Uterus (tissue), 2 donors: ENCODE data around the gene MAGI3.

Experiments used
- POLR2A ChIP-seq, 2 donors: fragments of 450-650 bp; IDR thresholded peaks; one replicate each; pipeline ENCODE4 v1.6.1; 2016; ENCODE audit warnings: antibody characterized with exemption in 2 of 2, mild to moderate bottlenecking in 1 of 2, moderate library complexity in 1 of 2
- TF ChIP-seq, protein P1 (sequence below), 4 experiments: fragments of 200-600 bp in 2 of 4; fragments of 450-650 bp in 2 of 4; sonication (generic) in 2 of 4; IDR thresholded peaks; one replicate each; pipeline ENCODE4 v1.5.1; 2016 to 2019; ENCODE audit warnings: antibody characterized with exemption in 4 of 4, mild to moderate bottlenecking in 2 of 4, moderate library complexity in 1 of 4

DNA sequence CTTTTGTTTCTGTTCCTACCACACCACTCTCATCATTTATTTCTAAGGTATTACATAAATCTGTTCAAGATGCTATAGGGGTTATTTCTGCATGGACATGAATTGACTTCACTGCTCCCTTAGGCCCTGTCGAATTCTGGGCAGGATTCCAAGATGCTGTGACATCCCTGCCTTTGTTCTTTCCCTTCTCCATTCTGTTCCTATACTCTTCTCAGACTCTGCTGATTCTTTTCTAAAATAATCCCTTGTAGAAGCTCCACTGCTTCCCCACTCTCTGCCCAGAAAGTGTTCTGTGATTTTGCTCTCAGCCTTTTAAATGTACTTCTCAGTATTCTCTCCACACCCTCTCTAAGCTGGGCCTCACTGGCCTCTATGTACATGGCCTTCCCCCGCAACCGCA, 269.8 kb downstream of the MAGI3 start:
- TF ChIP-seq, protein P1, sequence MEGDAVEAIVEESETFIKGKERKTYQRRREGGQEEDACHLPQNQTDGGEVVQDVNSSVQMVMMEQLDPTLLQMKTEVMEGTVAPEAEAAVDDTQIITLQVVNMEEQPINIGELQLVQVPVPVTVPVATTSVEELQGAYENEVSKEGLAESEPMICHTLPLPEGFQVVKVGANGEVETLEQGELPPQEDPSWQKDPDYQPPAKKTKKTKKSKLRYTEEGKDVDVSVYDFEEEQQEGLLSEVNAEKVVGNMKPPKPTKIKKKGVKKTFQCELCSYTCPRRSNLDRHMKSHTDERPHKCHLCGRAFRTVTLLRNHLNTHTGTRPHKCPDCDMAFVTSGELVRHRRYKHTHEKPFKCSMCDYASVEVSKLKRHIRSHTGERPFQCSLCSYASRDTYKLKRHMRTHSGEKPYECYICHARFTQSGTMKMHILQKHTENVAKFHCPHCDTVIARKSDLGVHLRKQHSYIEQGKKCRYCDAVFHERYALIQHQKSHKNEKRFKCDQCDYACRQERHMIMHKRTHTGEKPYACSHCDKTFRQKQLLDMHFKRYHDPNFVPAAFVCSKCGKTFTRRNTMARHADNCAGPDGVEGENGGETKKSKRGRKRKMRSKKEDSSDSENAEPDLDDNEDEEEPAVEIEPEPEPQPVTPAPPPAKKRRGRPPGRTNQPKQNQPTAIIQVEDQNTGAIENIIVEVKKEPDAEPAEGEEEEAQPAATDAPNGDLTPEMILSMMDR (IDR thresholded peaks at IDR 0.05): no peak
- no peak for TF ChIP-seq POLR2A (IDR thresholded peaks at IDR 0.05)
